ENCODE measurements around the gene ATP5PB.

The ATP5PB gene

DNA sequence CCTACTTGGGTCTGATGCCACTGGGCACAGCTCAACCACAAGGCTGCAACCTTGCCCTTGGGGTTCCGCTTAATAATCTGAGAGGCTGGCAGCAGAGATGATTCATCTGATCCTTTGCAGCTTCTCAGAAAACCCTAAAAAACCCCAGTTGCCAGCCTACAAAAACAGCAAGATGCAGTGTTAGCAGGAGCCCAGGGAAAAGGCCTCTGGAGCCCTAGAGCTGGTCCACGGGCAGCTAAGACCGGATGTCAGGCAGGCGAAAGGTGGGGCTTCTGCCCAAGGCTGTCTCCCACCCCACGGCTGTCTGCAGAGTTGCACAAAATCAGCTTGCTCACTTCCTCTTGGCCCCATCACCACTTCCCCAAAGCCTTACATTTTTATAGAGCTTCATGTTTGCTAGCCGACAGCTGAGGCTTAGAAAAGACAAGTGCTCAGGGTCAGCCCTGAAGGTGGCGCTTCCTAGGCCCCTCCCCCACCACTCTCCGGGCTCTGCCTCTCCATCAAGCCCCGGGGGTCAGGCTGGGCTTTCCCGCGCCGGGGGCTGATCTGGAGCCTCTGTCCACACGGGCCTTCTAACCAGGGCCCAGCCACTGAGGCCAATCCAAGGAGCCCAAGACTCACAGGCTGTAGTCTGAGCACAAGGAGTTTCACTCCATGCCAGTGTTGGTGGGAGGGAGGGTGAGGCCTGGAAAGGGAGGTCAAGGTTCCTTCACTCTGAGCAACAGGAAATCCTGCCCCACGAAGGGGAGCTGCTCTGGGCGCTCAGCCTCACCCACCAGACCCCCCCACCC, 58.3 kb downstream of the ATP5PB start:
- peak; percentile 67 for DNase-seq (ENCODE audit: low spot score)

DNA sequence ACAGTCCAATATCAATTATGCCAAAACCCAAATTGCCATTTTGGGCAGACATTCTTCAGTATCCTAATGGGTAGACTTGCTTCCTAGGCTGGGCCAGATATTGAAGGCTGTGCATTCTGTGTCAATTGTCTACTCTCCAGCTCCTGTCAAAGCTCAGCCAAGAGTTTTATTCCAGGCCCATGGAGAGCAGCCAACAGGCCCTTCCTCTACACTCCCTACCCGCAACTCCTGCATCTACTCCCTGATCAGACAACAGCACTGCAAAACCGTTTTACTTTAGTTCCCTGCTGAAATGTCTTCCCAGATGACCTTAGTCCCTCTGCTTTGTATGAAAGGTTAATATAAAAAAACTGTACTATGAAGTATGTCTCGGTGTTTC, 60.7 kb downstream of the ATP5PB start:
- no peak for DNase-seq (ENCODE audit: low spot score)

DNA sequence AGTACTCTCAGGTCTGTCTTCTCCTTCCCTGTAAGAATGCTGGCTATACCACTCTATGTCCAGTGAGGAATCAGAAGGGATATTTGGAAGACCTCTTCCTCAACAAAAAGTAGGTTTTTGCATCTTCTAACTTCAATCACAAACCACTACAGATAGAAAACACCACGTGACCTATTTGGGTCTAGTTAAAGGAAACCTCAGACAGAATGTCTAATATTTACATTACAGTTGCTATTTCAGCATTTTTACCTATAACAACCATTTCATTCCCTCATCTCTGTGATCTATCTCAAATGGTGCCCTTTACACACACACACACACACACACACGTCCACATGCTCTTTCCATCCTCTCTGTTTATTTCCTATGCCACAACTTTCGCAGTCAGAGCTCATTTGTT, 62.1 kb downstream of the ATP5PB start:
- DNase-seq (ENCODE audit: low spot score) = no peak

Measured in kidney tubule cell (primary cell).